HG03159 (cell line): ENCODE results near the gene TBC1D20.
A peak's percentile ranks its signal among the peaks of the same experiment; 100 is the strongest.

Experiments
- ATAC-seq: cut with Tn5 transposase; IDR thresholded peaks from one replicate; pipeline ENCODE4 v1.9.1; 2021; ENCODE audit warnings: mild to moderate bottlenecking, moderate library complexity; ENCODE audit not compliant: unreplicated experiment

Gene TBC1D20

GRCh38 chr20:420721-421574, 41.4 kb downstream of the TBC1D20 start:
- no peak for ATAC-seq

GRCh38 chr20:420166-420620, 42.1 kb downstream of the TBC1D20 start:
- no peak for ATAC-seq

GRCh38 chr20:419556-420165, 42.7 kb downstream of the TBC1D20 start:
- no peak for ATAC-seq

GRCh38 chr20:418858-419365, 43.4 kb downstream of the TBC1D20 start:
- ATAC-seq: no peak

- ATAC-seq: no peak
Observed at GRCh38 chr20:417801-418342, 44.5 kb downstream of the TBC1D20 start.

GRCh38 chr20:416950-417800, 45.2 kb downstream of the TBC1D20 start:
- no peak for ATAC-seq

GRCh38 chr20:415820-416322, 46.5 kb downstream of the TBC1D20 start:
- no peak for ATAC-seq

- no peak for ATAC-seq
Observed at GRCh38 chr20:414161-414560, 48.2 kb downstream of the TBC1D20 start.

GRCh38 chr20:412081-412480, 50.3 kb downstream of the TBC1D20 start:
- no peak for ATAC-seq

- ATAC-seq: no peak
Observed at GRCh38 chr20:409697-410559, 52.4 kb downstream of the TBC1D20 start.

- ATAC-seq: peak; percentile 17
Observed at GRCh38 chr20:408843-409696, 53.3 kb downstream of the TBC1D20 start.

- ATAC-seq: peak; percentile 71
Observed at GRCh38 chr20:407953-408842, 54.1 kb downstream of the TBC1D20 start, which contains the start of gene RBCK1. Gene RBCK1 (plus strand): TSS chr20:408299. CDS start chr20:408758, 459 bp downstream.

- ATAC-seq: peak; percentile 46
Observed at GRCh38 chr20:407133-407952, 55.0 kb downstream of the TBC1D20 start.

GRCh38 chr20:406200-407132, 55.9 kb downstream of the TBC1D20 start:
- ATAC-seq: no peak

- ATAC-seq: no peak
Observed at GRCh38 chr20:404088-404487, 58.2 kb downstream of the TBC1D20 start.

GRCh38 chr20:403582-403957, 58.8 kb downstream of the TBC1D20 start:
- ATAC-seq: no peak
